GM12873 (cell line): ENCODE data around the gene CEP19.

Experiments used
- TF ChIP-seq, protein P1 (sequence below): IDR thresholded peaks from 2 replicates; pipeline ENCODE4 v1.5.1; 2012; ENCODE audit warnings: low read depth, mild to moderate bottlenecking, moderate library complexity, low read length, control low read depth; ENCODE audit not compliant: insufficient read depth; ENCODE audit errors: missing control alignments

Gene CEP19

GRCh38 chr3:196689941-196690660 is 21.9 kb downstream of the CEP19 start:
- TF ChIP-seq, protein P1, sequence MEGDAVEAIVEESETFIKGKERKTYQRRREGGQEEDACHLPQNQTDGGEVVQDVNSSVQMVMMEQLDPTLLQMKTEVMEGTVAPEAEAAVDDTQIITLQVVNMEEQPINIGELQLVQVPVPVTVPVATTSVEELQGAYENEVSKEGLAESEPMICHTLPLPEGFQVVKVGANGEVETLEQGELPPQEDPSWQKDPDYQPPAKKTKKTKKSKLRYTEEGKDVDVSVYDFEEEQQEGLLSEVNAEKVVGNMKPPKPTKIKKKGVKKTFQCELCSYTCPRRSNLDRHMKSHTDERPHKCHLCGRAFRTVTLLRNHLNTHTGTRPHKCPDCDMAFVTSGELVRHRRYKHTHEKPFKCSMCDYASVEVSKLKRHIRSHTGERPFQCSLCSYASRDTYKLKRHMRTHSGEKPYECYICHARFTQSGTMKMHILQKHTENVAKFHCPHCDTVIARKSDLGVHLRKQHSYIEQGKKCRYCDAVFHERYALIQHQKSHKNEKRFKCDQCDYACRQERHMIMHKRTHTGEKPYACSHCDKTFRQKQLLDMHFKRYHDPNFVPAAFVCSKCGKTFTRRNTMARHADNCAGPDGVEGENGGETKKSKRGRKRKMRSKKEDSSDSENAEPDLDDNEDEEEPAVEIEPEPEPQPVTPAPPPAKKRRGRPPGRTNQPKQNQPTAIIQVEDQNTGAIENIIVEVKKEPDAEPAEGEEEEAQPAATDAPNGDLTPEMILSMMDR, result no peak

GRCh38 chr3:196688349-196688748 is 23.7 kb downstream of the CEP19 start:
- TF ChIP-seq, protein P1, result no peak

- TF ChIP-seq, protein P1, result no peak
Measured at GRCh38 chr3:196686436-196686835, 25.6 kb downstream of the CEP19 start.

DNA sequence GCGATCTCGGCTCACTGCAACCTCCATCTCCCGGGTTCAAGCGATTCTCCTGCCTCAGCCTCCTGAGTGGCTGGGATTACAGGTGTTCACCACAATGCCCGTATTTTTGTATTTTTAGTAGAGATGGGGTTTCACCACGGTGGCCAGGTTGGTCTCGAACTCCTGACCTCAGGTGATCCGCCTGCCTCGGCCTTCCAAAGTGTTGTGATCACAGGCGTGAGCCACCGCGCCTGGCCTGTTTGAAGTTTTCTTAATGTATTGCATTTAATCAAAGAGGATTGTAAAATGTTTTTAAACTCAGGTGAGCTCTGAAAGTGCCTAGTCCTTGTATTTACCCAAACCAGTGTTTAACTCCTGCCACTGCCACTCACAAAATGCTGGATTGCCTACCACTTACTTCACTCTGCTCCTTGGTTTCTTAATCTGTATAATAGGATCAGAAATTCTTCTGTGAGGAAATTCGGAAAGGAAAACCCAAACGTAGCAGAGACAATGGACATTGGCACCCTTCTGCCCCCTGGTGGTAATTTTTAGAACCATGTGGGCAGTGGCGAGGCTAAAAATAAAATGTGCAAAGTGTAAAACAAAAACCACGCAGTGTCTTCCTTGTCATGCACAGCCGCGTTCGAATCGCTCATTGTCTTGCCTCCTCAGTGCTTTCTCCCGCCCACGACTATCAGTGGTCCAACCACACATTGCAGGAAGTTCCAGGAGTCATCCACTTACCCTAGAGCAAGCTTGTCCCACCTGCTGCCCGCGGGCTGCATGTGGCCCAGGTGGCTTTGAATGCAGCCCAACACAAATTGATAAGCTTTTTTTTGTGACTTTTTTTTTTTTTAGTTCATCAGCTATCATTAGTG is 27.3 kb downstream of the CEP19 start:
- TF ChIP-seq, protein P1, result peak; percentile 80

- TF ChIP-seq, protein P1, result no peak
Measured at GRCh38 chr3:196677931-196678330, 34.1 kb downstream of the CEP19 start.

GRCh38 chr3:196677353-196677752 is 34.7 kb downstream of the CEP19 start:
- TF ChIP-seq, protein P1, result no peak

DNA sequence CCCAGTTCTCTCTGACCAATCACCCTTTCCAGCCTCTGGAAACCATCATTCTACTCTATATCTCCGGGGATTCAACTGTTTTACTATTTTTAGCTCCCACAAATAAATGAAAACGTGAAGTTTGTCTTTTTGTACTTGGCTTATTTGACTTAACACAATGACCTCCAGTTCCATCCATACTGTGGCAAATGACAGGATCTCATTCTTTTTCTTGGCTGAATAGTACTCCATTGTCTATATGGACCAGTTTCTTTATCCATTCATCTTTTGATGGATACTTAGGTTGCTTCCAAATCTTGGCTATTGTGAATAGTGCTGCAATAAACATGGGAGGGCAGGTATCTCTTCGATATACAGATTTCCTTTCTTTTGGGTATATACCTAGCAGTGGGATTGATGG is 38.4 kb downstream of the CEP19 start:
- TF ChIP-seq, protein P1, result no peak
